Activated naive CD4-positive, alpha-beta T cell treated with anti-CD3 and anti-CD28 coated beads, Interleukin-2, amount 50 U/mL, for 16 hours (primary cell): ENCODE data around the gene SGK2.
A peak's percentile ranks its signal among the peaks of the same experiment; 100 is the strongest.

Experiments used
- DNase-seq: peaks from one replicate; pipeline ENCODE4 v3.0.0-alpha.2; 2020

SGK2 gene

DNA sequence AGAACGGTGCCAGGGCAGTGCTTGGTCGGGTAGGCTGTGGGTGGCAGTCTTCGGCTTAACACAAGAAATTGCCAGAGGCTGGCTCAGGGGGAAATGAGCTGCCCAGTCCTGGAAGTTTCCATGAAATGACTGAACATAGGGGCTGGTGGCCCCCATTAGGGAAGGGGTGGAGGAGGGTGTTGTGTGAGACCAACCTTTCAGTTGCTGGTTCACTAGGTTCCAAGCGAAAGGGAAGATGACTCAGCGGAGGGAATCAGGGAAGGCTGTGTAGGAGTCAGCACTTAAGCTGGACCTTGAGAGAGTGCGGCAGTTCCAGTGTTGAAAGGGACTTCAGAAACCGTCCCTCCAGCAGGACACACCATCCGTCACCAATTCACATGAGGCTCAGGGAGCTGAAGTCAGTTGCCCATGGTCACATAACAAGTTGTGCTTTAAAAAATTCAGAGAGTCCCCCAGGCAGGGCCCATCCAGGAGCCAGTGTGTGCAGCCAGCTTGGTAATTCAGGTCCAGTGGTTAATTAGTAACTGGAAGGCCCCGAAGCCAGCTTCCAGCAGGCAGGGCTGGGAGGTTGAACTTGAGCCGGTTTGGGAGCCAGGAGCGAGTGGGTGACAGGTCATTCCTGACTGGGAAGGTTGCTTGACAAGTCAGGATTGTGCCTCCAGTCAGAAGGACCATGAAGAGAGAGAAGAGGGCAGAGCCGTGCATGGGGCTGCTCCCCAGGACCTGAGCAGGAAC is at the start of gene SGK2:
Gene SGK2, plus strand, starts transcription at position 616 of the 735 bp plus-strand sequence. CDS start 7,469 bp downstream, outside the sequence.
- DNase-seq, result no peak

DNA sequence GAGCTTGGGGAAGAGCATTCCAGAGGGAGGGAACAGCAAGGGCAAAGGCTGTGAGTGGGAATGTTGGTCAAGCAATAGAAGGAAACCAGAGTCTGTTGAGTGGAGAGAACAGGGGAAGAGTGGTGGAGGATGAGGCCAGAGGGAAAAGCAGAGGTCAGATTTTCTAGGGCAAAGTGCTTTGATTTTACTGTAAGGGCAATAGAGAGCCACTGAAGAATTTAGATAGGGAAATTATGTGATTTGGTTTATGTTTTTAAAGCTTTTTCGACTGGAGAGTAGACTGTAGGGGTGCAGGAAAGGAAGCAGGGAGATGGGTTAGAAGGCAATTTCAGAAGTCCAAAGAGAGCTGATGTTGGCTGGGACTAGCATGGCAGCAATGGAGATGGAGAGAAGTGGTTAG is 46.9 kb upstream of the SGK2 start:
- no peak for DNase-seq

DNA sequence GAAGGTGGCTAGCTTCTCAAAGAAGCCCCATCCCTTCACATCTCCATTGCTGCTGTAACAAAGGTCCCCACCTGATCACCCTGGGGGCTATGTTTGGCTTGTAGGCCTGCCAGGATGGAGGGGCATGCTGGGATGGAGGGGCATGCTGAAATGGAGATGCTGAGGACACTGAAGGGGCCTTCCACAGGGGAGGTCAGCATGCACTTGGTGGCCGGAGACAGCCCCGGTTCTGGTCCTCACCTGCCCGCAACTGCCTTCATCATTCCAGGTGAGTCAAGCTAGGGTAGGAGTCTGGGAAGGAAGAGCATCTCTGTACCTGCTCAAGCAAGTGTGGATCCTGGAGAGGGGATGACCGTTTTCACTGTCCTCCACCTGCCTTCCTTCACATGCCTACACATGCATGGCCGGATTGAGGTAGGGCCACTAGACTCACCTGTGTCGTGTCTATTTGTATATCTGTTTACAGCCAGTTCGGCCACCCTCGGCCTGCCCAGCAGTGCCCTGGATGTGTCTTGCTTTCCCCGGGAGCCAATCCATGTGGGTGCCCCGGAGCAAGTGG is 45.4 kb upstream of the SGK2 start:
- no peak for DNase-seq

DNA sequence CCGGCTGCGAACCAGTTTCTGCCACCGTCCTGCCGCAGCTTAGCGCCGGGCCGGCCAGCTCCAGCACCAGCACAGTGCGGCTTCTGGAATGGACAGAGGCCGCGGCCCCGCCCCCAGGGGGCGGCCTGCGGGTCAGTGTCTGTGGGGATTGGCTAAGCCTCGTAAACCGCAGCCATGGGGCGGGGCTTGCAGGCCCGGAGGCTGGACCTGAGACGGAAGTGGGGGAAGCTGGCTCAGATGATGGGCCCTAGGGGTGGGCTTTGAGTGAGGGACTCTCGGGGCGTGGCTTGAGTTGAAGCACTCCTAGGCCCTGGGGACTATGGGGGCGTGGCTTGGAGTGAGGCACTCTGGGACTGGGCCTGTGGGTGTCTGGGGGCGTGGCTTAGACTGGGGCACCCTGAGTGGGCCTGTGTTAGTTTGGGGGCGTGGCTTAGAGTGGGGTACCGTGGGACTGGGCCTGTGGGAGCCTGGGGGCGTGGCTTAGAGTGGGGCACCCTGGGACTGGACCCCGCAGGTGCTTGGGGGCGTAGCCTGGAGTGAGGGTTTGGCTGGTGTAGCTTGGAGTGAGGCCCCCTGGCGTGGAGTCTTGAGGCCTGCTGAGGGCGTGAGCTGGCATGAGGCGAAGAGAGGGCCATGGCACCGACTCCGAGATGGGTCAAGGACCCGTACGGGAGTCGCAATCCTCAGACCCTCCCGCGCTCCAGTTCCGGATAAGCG is 44.7 kb upstream of the SGK2 start:
- DNase-seq, result peak; percentile 91

DNA sequence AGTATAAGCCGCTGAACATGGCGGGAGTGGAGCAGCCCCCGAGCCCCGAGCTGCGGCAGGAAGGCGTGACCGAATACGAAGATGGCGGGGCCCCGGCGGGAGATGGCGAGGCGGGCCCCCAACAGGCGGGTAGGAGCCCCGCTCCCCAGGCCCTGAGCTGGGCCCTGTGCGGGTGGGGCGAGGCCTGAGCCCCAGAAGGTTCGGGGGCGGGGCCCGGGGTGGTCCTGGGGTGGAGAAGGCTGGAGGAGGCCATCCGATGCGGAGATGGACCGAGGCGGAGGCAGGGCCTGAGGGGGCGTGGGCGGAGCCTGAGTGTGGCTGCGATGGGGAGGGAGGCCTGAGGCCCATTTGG is 44.2 kb upstream of the SGK2 start:
- DNase-seq, result no peak

DNA sequence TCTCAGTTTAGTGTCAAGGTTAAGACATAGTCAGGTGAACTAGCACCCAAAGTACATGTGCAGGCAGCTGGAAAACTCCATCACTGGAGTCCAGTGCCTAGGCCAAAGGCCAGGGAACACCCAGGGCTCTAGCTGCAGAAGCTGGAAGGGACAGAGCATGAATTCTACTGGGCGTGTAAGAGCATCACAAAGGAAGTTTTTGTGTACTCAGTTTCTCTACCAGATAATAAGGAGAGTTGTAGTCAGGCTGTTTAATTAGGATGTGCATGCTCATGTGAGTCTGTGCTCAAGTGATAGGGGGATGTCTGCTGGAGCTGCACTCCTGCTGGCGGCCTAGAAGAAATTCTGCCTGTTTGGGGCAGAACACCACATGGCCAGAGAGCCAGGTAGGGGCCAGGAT is 43.2 kb upstream of the SGK2 start:
- DNase-seq, result no peak

DNA sequence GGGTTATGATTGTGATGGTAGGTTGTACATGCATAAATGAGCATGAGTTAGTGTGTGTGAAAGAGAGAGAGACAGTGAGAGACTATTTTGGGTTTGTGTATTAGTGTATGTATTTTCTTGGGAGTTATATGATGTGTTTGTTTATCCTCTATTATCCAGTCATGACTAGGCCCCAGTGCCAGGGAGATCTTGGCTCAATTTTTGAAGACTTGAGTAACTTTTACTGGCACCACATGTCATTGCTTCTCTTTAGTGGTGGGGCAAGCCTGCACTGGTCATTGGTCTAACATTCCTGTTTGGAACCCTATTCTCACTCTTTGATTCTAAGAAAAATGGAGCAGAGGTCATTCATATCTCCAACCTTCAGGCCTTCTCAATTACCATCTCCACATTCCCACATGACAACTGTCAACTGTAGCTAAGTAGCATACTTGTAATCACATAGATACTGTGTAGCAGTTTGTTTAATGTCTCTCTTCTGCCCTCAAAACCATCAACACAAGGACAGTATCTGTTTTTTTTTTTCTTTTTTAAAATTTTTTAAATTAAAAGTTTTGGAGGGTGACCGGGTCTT is 42.5 kb upstream of the SGK2 start:
- no peak for DNase-seq

DNA sequence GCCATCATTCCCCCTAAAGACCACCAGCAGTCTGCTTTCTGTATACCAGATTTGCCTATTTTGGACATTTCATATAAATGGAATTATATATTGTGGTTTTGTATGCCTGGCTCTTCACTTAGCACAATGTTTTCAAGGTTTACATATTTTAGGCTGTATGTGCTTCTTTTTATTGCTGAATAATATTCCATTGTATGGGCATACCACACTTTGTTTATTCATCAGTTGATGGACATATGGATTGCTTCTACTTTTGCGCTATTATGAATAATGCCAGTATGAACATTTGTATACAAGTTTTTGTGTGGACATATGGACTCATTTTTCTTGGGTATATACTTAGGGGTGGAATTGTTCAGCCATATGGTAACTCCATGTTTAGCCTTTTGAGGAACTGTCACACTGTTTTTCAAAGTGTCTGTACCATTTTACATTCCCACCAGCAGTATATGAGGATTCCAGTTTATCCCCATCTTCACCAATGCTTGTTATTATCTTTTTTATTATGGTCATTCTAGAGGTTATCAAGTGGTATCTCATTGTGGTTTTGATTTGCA is 38.7 kb upstream of the SGK2 start:
- DNase-seq, result no peak

DNA sequence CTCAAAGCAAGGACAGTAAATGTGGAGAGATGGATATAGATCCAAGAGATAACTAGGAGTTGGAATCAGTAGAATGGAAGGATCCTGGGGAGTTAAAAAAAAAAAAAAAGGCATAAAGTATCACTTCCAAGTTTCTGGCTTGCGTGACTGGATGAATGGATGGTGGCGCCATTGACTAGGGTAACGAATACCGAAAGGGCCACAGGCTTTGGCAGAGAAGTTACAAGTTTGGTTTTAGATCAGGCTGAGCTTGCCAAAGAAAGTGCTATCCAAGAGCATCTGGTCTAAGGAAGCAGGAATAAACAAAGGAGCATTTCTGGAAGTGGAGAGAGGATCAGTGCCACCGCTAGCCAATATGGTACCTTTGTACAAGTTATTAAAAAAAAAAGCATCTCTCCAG is 33.8 kb upstream of the SGK2 start:
- no peak for DNase-seq

DNA sequence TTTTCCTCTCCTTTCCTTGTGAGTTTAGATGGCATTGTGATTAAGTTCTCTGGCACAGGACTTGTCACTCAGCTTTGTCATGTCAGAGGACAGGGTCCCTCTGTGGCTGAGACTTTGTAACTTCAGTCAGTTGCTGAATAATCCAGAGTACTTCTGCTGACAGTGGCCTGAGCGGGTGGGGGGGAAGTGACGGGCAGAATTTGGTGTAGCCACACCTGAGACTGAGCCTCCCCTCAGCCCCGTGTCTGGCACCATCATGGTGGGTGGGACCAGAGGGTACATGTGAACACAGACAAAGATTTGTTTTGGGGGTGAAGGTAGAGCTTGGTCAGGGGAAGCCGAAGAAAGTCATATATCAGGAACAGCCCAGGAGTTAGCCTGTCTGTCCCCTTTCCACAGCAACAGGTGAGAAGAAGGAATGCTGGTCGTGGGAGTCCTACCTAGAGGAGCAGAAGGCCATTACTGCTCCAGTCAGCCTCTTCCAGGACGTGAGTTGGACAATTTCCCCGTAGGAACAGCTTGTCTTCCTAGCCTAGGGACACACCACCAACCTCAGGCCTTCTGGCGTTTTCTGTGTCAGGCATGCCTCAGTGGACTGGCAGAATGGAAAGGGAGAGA is 30.5 kb upstream of the SGK2 start:
- DNase-seq, result no peak

DNA sequence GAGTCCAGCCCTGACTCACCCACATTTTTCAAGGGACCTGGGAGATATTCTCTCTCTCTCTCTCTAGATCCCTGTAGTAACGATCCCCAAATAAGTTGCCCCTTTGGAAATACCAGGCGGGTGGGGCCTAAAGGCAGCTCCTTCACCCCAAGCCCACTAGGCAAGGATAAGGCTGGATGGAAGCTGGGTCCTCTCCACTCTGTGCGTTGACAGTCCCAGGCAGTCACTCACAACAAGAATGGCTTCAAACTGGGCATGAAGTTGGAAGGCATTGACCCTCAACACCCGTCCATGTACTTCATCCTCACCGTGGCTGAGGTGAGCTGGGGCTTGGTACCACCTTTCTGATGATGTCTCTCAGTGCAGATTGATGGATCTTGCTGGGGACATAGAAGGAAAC is 29.8 kb upstream of the SGK2 start:
- no peak for DNase-seq

DNA sequence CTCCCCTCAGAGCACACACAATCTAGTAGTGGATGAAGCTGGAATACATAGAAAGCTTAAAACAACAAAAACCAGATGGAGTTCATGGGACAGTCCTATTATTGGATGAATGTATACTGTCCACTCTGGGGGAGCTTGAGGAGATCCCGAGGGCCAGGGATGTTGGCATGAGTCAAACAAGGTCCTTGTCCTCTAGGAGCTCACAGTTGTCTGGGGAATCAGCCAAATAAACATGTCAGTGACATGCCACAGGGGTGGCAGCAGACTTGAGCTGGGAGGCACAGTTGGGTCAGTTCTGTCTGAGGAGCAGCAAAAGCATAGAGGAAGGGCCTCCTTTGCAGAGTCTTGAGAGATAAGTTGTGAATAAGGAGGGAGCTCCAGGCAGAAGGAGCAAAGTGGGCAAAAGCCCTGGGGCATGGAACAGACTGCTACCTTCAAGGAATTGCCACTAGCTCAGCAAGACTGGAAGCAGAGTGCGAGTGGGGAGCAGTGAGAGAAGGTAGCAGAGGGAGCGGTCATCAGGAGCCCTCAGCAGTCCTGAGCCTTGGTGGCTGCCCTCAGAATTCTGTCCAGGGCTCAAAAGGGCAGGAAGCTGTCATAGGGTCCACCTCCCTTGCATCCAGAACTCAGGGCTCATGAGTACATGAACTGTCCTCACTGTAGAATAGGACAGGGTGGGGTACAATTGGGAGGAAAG is 29.2 kb upstream of the SGK2 start:
- no peak for DNase-seq

DNA sequence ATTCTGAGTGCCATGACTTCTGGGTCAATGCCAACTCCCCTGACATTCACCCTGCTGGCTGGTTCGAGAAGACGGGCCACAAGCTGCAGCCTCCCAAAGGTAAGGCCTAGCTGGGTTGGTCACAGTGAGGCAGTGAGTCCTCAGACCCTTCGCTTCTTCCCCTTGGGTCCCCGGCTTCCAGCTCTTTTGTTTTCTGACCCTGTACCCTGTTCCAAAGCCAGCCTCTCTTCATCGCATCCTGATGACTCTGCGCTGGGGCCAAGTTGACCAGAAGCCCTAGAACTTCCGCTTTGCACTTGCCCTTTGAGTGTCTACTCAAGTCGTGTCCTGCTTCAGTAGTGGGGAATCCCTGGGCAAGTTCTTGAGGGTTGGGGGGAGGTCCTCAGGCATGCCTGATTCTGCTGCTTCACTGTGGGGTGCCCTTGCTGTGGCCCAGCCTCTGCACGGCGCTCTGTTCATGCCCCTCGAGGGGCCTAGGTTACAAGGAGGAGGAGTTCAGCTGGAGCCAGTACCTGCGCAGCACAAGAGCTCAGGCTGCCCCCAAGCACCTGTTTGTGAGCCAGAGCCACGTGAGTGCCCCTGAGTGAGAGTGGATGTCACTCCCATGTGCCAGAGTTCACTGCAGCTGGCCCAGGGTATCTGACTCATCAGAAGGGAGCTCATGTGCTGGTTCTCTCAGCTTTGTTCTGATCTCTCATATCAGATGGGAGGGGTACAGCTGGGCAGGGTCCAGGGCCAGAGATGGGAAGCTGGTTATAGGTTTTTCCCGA is 28.3 kb upstream of the SGK2 start:
- DNase-seq, result no peak

DNA sequence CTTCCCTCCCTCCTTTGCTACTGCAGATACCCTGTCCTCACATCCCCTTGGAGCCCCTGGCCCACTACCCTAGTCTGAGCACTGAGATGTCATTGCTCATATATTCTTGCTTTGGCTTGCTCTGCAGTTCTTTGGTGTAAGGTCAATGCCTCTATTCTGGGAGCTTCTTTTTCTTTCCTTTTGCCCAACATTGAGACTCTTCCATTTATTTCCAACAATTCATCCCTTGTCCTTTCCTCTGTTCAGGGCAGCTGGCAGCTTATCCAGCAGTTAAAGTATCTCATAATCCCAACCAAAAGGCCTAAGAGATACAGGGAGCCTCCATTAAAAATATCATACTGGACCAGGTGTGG is 27.8 kb upstream of the SGK2 start:
- DNase-seq, result no peak

DNA sequence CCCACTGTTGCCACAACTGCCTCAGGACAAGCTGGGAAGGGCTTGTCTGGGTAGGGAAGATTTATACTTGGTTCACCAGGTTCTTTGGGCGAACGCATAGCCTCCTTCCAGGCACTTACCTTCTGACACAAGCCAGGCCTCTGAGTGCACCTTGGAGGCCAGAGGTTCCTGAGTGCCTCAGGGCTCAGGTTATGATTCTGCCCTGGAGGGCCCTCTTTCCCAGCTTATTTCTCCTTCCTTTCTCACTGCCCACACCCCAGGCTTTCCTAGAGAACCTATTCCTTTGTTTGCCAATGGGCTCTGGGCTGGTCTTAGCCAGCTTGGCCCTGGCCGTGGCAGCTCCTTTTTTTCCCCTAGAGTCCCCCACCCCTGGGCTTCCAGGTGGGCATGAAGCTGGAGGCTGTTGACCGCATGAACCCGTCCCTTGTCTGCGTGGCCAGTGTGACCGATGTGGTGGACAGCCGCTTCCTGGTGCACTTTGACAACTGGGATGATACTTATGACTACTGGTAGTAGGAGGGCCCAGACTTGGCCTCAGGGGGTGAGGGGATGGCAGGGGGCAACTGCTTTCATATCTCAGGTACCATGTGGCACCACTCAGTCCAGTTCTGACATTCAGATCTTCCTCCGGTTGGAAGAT is 26.3 kb upstream of the SGK2 start:
- no peak for DNase-seq

DNA sequence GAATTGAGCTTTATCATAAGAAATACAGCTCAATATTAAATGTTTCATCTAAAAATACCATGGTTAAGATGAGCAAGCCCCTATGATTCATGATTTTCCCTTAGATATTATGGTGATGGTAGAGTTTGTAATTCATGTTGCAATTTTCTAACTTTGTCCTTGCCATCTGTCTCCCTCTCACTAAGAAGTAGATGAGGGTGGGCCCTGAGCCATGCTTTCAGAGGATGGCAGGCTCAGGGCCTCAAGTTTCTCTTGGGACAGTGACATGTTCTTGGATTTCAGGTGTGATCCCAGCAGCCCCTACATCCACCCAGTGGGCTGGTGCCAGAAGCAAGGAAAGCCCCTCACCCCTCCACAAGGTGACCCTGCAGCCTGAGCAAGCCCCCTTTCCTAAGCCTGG is 25.8 kb upstream of the SGK2 start:
- no peak for DNase-seq

DNA sequence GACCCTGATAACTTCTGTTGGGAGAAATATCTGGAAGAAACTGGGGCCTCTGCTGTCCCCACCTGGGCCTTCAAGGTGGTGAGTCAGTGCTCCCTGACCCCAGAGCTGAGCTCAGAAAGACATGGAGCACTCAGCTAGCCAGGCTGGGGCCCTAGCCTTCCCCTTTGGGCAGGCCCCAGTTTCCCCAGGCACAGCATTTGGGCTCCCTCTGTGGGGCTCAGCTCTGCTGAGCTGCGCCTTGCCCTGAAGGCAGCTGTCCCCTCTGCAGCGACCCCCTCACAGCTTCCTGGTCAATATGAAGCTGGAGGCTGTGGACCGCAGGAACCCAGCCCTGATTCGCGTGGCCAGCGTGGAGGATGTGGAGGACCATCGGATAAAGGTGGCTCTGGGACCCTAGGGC is 24.8 kb upstream of the SGK2 start:
- DNase-seq, result no peak

DNA sequence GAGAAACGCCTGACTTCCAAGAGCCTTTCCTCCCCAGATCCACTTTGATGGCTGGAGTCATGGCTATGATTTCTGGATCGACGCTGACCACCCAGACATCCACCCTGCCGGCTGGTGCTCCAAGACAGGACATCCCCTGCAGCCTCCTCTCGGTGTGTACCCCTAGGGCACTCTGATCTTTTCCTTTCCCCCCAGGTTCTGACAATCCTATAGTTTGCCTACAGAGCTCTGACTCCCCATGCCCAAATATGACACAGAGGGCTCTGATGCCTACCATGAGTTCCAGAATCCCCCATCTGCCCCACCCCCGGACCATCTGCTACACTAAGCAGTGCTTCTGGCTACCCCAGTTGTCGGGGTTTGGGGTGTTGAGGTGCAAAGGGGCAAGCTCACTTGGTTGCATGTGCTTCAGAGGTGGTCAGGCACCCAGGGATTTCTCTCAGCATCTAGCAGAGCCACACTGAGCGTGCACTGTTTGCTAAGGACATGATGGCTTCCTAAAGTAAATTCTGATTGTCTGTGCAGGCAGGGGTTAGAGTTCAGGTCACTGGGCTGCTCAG is 24.0 kb upstream of the SGK2 start:
- DNase-seq, result no peak

DNA sequence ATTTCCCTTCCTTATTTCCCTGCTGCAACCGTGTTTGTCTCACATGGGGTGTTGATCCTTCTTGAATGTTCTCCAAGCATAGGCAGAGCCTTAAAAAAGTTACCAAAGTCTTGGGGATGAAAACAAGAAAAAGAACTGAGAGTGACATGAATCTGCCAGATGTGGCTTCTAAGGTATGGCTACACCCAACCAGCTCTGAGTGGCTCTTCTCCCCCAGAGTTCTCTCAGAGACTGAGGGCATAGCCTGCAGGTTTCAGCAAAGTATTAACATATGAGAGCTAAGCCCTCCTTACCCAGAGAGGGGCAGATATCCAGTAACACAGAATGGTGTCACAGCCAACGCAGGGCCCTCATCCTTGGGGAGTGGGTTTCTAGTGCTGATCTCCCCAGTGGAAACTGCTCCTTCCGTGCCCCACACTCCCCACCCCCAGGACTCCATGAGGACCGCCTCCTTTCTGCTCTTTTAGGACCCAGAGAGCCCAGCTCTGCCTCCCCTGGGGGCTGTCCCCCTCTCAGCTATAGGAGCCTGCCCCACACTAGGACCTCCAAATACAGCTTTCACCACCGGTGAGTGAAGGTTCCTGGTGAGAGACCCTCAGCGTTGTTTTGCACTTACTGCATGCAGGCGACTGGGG is 23.3 kb upstream of the SGK2 start:
- no peak for DNase-seq

DNA sequence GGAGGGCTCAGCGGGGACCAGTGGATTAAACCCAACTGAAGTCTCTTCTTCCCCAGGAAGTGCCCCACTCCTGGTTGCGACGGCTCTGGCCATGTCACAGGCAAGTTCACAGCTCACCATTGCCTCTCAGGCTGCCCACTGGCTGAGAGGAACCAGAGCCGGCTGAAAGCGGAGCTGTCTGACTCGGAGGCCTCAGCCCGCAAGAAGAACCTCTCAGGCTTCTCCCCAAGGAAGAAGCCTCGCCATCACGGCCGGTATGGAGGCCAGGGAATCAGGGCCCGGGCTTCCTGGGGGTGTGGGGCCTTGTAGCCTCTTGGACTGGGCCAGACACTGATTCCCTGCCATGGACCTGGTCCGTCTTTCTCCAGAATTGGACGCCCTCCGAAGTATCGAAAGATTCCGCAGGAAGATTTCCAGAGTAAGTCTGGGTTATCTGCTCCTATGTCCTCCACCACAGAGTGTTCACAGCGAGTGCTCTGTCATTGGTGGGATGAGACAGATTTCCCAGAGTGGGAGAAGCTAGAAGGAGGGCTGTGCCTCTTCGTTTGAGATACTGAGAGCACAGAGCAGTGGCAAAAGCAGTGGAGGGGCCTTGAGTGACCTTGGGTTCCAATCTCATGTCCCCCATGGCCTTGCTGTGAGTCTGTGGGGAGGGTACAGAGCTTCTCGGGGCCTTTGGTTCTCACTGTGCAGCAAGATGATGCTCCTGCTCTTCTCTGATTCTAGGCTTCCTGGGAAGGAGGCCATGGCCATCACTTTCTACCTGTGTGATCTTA is 22.6 kb upstream of the SGK2 start:
- no peak for DNase-seq
